ENCODE measurements around the gene FKBP2.

The FKBP2 gene

GRCh38 chr11:64264371-64264852 is 23.5 kb downstream of the FKBP2 start:
- DNase-seq (ENCODE audit: low spot score) = no peak

DNA sequence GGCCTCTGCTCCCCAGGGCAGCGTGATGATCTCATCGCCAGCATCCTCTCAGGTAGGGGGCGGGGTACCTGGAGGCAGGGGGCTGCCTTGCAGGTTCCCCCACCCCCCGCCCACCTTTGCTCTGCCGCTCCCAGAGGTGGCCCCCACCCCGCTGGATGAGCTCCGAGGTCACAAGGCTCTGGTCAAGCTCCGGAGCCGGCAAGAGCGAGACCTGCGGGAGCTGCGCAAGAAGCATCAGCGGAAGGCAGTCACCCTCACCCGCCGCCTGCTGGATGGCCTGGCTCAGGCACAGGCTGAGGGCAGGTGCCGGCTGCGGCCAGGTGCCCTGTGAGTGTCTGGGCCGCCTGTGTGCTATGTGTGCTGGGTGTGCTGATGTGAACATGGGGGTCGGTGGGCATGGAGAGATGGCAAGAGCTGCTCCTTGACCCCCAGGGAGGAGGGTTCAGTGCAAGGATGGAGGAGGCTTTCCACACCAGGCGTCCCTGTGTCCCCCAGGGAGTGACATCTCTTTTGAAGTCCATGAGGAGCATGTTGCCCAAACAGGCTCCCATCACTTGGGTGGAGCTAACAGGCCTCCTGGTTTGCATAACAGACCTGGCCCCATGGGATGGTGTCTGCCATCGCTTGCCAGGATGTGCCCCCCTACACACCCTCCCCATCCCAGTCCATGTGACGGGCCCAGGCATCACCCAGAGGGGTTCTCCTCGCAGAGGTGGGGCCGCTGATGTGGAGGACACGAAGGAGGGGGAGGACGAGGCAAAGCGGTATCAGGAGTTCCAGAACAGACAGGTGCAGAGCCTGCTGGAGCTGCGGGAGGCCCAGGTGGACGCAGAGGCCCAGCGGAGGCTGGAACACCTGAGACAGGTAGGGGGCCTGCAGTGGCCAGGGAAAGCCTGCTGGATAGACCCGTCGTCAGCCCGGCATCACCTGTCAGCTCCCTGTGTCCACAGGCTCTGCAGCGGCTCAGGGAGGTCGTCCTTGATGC is 24.6 kb downstream of the FKBP2 start:
- DNase-seq (ENCODE audit: low spot score) = no peak

DNA sequence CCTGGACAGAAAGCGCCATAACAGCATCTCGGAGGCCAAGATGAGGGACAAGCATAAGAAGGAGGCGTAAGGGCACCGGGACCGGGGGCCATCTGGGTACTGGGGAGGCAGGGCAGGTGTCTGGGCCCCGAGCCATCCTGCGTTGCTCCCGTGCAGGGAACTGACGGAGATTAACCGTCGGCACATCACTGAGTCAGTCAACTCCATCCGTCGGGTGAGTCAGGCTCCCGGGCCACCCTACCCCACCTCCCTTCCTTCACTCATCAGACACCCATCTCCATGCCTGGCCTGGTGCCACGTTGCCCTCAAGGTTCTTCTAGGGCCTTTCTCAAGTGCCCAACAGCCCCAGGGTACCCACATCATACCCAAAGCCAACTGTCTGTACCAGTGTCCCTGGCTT is 25.4 kb downstream of the FKBP2 start:
- no peak for DNase-seq (ENCODE audit: low spot score)

DNA sequence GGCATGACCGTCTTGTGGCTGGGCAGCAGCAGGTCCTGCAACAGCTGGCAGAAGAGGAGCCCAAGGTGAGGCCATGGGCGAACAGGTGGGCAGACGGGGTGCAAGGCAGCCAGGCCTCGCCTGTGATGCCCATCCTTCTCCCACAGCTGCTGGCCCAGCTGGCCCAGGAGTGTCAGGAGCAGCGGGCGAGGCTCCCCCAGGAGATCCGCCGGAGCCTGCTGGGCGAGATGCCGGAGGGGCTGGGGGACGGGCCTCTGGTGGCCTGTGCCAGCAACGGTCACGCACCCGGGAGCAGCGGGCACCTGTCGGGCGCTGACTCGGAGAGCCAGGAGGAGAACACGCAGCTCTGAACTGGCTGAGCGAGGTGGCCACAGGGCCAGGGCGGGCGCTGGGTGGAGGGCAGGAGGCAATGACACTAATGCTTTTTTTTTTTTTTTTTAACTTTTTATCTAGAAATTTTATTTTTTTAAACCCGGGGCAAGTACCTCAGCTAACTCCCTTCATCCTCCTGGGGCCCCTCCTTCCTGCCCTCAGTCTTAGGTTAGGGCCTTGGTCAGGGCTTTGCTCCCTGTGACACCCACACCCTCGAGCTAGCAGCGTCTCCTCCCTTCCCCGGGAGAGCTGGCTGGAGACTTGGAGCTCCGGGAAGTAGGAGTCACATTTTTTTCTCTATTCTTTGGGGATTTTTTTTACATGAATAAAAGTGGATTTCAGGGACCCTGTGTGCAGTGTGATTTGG is 26.5 kb downstream of the FKBP2 start:
- DNase-seq (ENCODE audit: low spot score) = no peak

DNA sequence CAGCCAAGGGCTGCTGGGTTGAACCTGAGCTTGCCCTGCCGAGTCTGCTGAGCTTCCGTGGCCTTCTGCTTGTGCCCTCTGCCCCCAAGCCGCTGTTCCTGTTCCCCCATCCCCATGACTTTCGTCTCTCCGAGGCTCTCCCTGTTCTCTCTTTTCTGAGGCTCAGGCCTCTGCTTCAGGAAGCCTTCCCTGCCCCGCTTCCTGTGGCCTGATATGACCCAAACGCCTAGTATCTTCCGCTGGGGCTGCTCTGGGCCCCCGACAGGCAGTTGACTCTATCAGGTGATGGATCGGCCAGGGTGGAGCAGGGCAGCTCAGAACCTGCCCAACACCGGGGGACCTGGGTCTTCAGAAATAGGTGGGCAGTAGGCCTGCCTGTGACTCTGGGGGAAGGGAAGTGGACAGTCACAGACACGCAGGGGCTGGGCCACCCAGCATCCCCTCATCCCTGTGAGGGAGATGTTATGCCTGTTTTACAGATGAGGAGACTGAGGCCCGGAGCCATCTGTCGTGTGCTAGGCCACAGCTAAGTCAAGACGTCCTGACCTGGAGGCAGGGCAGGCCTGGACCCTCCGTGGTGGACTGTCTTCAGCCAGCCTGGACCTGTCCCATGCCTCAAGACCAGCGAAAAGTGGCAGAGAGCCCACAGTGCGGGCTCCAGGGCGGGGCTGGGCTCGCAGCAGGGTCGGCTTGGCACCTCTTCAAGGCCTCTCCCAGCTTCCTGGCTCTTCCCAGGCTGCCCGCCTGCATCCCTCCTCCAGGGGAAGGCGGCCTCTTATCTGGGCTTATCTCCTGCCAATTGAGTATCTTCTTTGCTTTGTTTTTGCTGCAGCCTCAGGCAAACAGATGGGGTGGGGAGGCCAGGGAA is 27.4 kb downstream of the FKBP2 start:
- no peak for DNase-seq (ENCODE audit: low spot score)

GRCh38 chr11:64268893-64269539 is 28.1 kb downstream of the FKBP2 start:
- peak; percentile 77 for DNase-seq (ENCODE audit: low spot score)

- DNase-seq (ENCODE audit: low spot score) = peak; percentile 100
Observed at GRCh38 chr11:64269540-64270220, 28.8 kb downstream of the FKBP2 start.

DNA sequence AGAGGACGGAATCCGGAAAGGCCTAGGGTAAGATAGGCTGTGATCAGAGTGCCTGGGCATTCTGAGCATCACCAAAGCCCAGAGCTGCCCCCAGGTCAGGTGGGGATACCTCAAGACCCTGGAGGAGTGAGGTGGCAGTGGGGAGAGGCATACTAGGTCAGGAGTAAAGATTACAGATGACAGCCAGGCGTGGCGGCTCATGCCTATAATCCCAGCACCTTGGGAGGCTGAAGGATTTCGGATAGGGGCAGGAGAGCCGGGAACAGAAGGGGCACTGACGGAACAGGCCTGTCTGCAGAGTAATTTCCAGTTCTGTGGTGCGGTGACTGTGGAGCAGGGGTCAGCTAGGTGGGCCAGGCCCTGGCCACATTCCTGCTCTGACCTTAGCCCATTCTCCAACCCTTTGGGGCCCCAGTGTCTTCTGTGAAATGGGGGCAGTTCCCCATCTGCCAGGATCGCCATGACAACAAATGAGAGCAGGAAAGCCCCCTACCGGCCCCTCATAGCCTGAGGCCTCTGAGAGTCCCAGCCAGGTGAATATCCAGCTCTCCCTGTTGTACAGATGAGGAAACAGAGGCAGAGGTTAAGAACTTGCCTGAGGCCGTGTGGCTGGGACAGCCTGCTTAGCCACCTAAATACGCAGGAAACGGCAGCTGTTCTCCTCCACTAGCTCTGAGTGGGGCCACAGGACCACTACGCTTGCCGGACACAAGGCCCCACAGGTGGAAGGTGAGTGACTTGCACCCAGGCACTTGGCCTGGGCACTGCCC is 34.3 kb downstream of the FKBP2 start:
- DNase-seq (ENCODE audit: low spot score) = no peak

- DNase-seq (ENCODE audit: low spot score) = no peak
Observed at GRCh38 chr11:64275841-64276240, 34.9 kb downstream of the FKBP2 start.

- DNase-seq (ENCODE audit: low spot score) = no peak
Observed at GRCh38 chr11:64276653-64277431, 35.9 kb downstream of the FKBP2 start.

- no peak for DNase-seq (ENCODE audit: low spot score)
Observed at GRCh38 chr11:64278576-64279190, 37.8 kb downstream of the FKBP2 start.

DNA sequence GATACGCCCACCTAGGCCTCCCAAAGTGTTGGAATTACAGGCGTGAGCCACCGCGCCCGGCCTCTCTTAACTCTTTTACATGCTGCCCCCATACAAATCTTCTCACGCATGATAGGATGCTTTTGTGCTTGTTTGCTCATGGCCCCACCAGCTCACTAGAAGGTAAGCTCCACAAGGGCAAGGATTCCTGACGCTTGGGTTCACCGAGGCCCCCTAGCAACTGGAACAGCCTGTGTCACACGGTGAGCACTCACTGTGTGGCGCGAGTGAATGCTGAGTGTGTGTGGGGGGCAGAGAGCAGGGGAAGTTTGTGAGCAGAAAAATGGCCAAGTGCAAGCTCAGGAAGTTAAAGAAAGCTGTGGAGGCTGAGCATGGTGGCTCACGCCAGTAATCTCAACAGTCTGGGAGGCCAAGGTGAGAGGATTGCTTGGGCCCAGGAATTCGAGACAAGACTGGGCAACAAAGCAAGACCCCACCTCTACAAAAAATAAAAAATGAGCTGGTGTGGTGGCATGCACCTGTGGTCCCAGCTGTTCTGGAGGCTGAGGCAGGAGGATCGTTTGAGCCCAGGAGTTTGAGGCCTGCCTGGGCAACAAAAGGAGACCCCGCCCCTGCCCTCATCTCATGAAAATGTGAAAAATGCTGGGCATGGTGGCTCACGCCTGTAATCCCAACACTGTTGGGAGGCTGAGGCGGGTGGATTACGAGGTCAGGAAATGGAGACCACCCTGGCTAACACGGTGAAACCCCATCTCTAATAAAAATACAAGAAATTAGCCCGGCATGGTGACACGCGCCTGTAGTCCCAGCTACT is 41.3 kb downstream of the FKBP2 start:
- no peak for DNase-seq (ENCODE audit: low spot score)

DNA sequence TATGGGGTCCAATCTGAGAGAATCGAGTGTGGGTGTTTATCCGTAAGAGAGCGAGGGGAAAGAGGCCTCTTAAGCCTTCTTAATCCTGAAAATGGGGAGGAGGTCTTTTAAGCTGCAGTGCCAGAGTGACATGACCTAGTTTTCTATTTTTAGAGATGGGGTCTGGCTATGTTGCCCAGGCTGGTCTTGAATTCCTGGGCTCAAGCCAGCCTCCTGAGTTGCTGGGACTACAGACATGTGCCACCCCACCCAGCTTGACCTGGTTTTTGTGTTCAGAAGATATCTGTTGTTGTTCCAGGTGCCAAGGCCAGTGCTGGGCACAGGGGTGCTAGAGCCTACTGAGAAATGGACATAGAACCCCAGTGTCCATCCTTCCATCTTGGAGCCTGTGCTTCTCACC is 42.2 kb downstream of the FKBP2 start:
- DNase-seq (ENCODE audit: low spot score) = no peak

GRCh38 chr11:64284048-64284961 is 43.4 kb downstream of the FKBP2 start, which contains the start of gene BAD:
Gene BAD (minus strand): TSS chr11:64284665. CDS start chr11:64284368, 297 bp downstream.
- peak; percentile 93 for DNase-seq (ENCODE audit: low spot score)

- peak; percentile 77 for DNase-seq (ENCODE audit: low spot score)
Observed at GRCh38 chr11:64284962-64285884, 44.3 kb downstream of the FKBP2 start, which contains the start of gene GPR137. Gene GPR137 (plus strand): TSS chr11:64285848. CDS start chr11:64286525, 677 bp downstream.

All from kidney tubule cell (primary cell).